ENCODE data around the gene TYK2. TPM values are rescaled to one million over a fixed set of nuclear protein-coding genes. Genes with fewer than 3 reads are reported as not detected.
A peak's percentile ranks its signal among the peaks of the same experiment; 100 is the strongest.

Gene TYK2
- total and polyA plus RNA-seq, 4 donors = 47.9 to 63.1 (median 59.6) TPM

- Histone ChIP-seq H3K27ac (ENCODE audit: low read depth in 1 of 2, low read length in 2 of 2) (peak overlapping the region; percentile 93 to 94), H3K36me3 (ENCODE audit: control insufficient read depth in 4 of 4, insufficient read depth in 3 of 4, low read depth in 1 of 4, low read length in 3 of 4) (peaks cover 9 to 39% (median 20%) of the 10 kb centered on the region in 4 donors), H3K4me3 (ENCODE audit: low read depth in 1 of 3, low read length in 3 of 3) (peak overlapping the region in 1 of 3 donors; percentile 8), H3K27me3 (ENCODE audit: control insufficient read depth in 4 of 4, insufficient read depth in 4 of 4, low read length in 3 of 4) (no peaks in the 10 kb centered on the region), H3K4me1 (ENCODE audit: control insufficient read depth in 4 of 4, insufficient read depth in 4 of 4, low read length in 3 of 4) (peaks cover 4 to 19% (median 12%) of the 10 kb centered on the region in 4 donors), H3K9ac (ENCODE audit: low read depth in 1 of 2, low read length in 2 of 2) (no peak overlapping the region), H3K9me3 (ENCODE audit: control insufficient read depth in 4 of 4, low read length in 3 of 4) (no peaks in the 10 kb centered on the region)
- 78% methylated on average over 32 of the region's 32 CpGs for WGBS
- TF ChIP-seq RAD21 (IDR thresholded peaks at IDR 0.05) (no peak), REST (IDR thresholded peaks at IDR 0.05) (no peak), GABPA (IDR thresholded peaks at IDR 0.05 in 1 of 2, conservative IDR thresholded peaks at IDR 0.05 in 1 of 2) (no peak), HNF4A (conservative IDR thresholded peaks at IDR 0.05) (no peak), YY1 (IDR thresholded peaks at IDR 0.05) (no peak), TAF1 (conservative IDR thresholded peaks at IDR 0.05) (no peak), CTCF (IDR thresholded peaks at IDR 0.05; ENCODE audit: low read depth, low read length, missing input control) (no peak), EGR1 (IDR thresholded peaks at IDR 0.05; ENCODE audit: low read depth in 2 of 2) (no peak), JUND (IDR thresholded peaks at IDR 0.05) (no peak), ATF3 (IDR thresholded peaks at IDR 0.05) (no peak), RXRA (IDR thresholded peaks at IDR 0.05) (no peak), ZBTB33 (IDR thresholded peaks at IDR 0.05) (no peak), NR2F2 (IDR thresholded peaks at IDR 0.05) (no peak), SP1 (IDR thresholded peaks at IDR 0.05) (no peak), FOXA2 (IDR thresholded peaks at IDR 0.05) (no peak), FOXA1 (IDR thresholded peaks at IDR 0.05) (no peak), MAX (IDR thresholded peaks at IDR 0.05) (no peak), HNF4G (IDR thresholded peaks at IDR 0.05) (no peak)
- DNase-seq (ENCODE audit: low spot score) = peak; percentile 61
These were observed 26.5 kb downstream of the TYK2 start for GRCh38 chr19:10353793-10354391.

Measured in liver (tissue), 9 donors.